ENCODE data around the gene WNT5B. TPM values are rescaled to one million over a fixed set of nuclear protein-coding genes. Genes with fewer than 3 reads are reported as not detected.

Gene WNT5B
- total RNA-seq, 1 experiment from 2014 or later = 33.1 TPM

DNA sequence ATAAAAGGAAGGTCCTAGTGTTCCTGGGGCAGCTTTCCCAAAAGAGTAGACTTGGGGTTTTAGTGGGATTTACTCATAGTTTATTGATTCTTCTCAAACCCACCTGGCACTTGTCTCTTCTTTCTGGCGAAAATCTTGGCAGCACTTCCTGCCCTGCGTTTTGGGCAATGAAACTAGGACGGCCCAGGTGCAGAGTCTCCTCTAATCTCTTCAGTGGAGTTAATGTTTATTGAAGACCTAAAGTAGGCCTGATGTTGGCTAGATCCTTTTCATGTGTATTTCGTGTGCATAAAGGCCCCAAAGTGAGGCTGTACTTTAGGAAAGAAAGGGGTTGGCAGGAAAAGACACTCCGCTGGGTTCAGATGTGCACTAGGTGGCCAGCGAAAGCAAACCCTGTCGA is 5.1 kb downstream of the WNT5B start:
- no peak overlapping the region for H3K4me2 ChIP-seq
- H3K79me2 ChIP-seq (ENCODE audit: low read depth) = no peaks in the 10 kb centered on the region
- TF ChIP-seq CTCF (conservative IDR thresholded peaks at IDR 0.05) (no peak), EZH2 (IDR thresholded peaks at IDR 0.05; ENCODE audit: low read depth) (no peak)
- no TSS peak for BruUV-seq (replicated peaks)
- no peaks in the 10 kb centered on the region for H4K20me1 ChIP-seq (ENCODE audit: insufficient read depth)
- intact Hi-C loops (cut with micrococcal nuclease; ENCODE audit: unreplicated experiment) = loop anchor here (1.0 kb wide), 2 partner anchors 157 to 306 kb away; no protein-coding TSS in a partner anchor
- H3K4me3 ChIP-seq = no peak overlapping the region
- H3K9me3 ChIP-seq (ENCODE audit: insufficient read depth, low read depth) = no peaks in the 10 kb centered on the region
- H2AFZ ChIP-seq = no peak overlapping the region
- H3K4me1 ChIP-seq (replicated peaks; ENCODE audit: insufficient read depth) = no peaks in the 10 kb centered on the region
- no peak for DNase-seq
- H3K27me3 ChIP-seq (ENCODE audit: insufficient read depth, low read depth) = peaks cover 58% of the 10 kb centered on the region
- POLR2A ChIA-PET (ENCODE audit: unreplicated experiment) = no interaction called here
- H3K36me3 ChIP-seq (ENCODE audit: low read depth) = no peaks in the 10 kb centered on the region
- H3K27ac ChIP-seq = no peak overlapping the region
- H3F3A ChIP-seq (ENCODE audit: insufficient read depth, low read depth) = no peaks in the 10 kb centered on the region
- CTCF ChIA-PET = interaction anchor here (0.5 to 2.2 kb wide), 6 partner anchors 15 to 1407 kb away, joined by 3 to 9 read pairs (median 6); no protein-coding TSS in a partner anchor
- H3K9me2 ChIP-seq (ENCODE audit: insufficient read depth) = no peaks in the 10 kb centered on the region

DNA sequence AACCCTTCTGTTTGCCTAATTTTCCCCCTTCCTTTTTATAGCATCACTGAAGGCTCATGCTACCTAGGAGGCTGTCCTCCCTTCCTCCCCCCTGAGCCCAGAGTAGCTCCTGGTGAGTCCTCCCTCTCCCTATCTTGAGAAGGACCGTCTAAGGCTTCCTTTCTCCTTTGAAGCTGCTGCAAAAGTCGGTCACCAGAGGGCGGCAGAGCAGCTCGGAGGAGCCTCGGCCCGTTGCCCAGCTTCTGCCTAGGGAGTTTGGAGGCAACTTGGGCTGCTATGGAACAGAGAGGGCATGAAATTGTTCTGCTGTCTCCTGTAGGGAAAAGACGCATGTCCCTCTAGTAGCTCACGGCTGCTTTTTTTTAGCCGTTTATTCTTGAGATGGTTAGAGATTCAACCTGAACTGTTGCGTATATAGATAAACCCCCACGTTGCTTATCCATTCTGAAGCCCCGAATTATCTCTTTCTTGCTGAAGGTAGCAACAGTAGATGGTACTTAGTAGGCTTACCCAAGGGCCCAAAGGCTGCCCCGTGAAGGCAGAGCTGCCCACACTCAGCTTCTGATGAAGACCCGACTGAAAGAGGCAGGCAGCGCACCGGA is 5.7 kb downstream of the WNT5B start:
- Histone ChIP-seq H3K36me3 (ENCODE audit: low read depth) (no peaks in the 10 kb centered on the region), H3K27ac (no peak overlapping the region), H3K27me3 (ENCODE audit: insufficient read depth, low read depth) (peaks cover 52% of the 10 kb centered on the region), H3K4me1 (replicated peaks; ENCODE audit: insufficient read depth) (no peaks in the 10 kb centered on the region), H3K9me2 (ENCODE audit: insufficient read depth) (no peaks in the 10 kb centered on the region), H4K20me1 (ENCODE audit: insufficient read depth) (no peaks in the 10 kb centered on the region), H3K79me2 (ENCODE audit: low read depth) (no peaks in the 10 kb centered on the region), H3K4me2 (no peak overlapping the region), H2AFZ (no peak overlapping the region), H3K9me3 (ENCODE audit: insufficient read depth, low read depth) (no peaks in the 10 kb centered on the region), H3K4me3 (no peak overlapping the region), H3F3A (ENCODE audit: insufficient read depth, low read depth) (no peaks in the 10 kb centered on the region)
- BruUV-seq (replicated peaks) = no TSS peak
- peak; percentile 50 to 63 for DNase-seq
- POLR2A ChIA-PET (ENCODE audit: unreplicated experiment) = interaction anchor here (0.6 kb wide), 1 partner anchor 415 kb away, joined by 3 read pairs; no protein-coding TSS in a partner anchor
- TF ChIP-seq CTCF (conservative IDR thresholded peaks at IDR 0.05) = peak; percentile 90
- no peak for TF ChIP-seq EZH2 (IDR thresholded peaks at IDR 0.05; ENCODE audit: low read depth)
- intact Hi-C loops (cut with micrococcal nuclease; ENCODE audit: unreplicated experiment) = loop anchor here (1.0 kb wide), 2 partner anchors 157 to 306 kb away; no protein-coding TSS in a partner anchor
- CTCF ChIA-PET = interaction anchor here (0.5 to 2.2 kb wide), 8 partner anchors 14 to 1407 kb away, joined by 3 to 9 read pairs (median 4); no protein-coding TSS in a partner anchor

- no peak for DNase-seq
- Histone ChIP-seq H3K9me3 (ENCODE audit: insufficient read depth, low read depth) (no peaks in the 10 kb centered on the region), H3K27me3 (ENCODE audit: insufficient read depth, low read depth) (peaks cover 44% of the 10 kb centered on the region), H3K9me2 (ENCODE audit: insufficient read depth) (no peaks in the 10 kb centered on the region), H3K4me2 (no peak overlapping the region), H3K36me3 (ENCODE audit: low read depth) (no peaks in the 10 kb centered on the region), H3K4me3 (no peak overlapping the region), H4K20me1 (ENCODE audit: insufficient read depth) (no peaks in the 10 kb centered on the region), H2AFZ (no peak overlapping the region), H3F3A (ENCODE audit: insufficient read depth, low read depth) (no peaks in the 10 kb centered on the region), H3K79me2 (ENCODE audit: low read depth) (no peaks in the 10 kb centered on the region), H3K4me1 (replicated peaks; ENCODE audit: insufficient read depth) (no peaks in the 10 kb centered on the region), H3K27ac (no peak overlapping the region)
- ChIA-PET POLR2A (ENCODE audit: unreplicated experiment) (no interaction called here), CTCF (interaction anchor here (0.6 to 2.2 kb wide), 4 partner anchors 156 to 1021 kb away, joined by 5 to 9 read pairs (median 7); no protein-coding TSS in a partner anchor)
- no TSS peak for BruUV-seq (replicated peaks)
- intact Hi-C loops (cut with micrococcal nuclease; ENCODE audit: unreplicated experiment) = no loop called here
- no peak for TF ChIP-seq EZH2 (IDR thresholded peaks at IDR 0.05; ENCODE audit: low read depth)
- TF ChIP-seq CTCF (conservative IDR thresholded peaks at IDR 0.05) = no peak
Observed at GRCh38 chr12:1635301-1636095, 6.5 kb downstream of the WNT5B start.
